ENCODE data around the gene GPM6B.

GPM6B gene

DNA sequence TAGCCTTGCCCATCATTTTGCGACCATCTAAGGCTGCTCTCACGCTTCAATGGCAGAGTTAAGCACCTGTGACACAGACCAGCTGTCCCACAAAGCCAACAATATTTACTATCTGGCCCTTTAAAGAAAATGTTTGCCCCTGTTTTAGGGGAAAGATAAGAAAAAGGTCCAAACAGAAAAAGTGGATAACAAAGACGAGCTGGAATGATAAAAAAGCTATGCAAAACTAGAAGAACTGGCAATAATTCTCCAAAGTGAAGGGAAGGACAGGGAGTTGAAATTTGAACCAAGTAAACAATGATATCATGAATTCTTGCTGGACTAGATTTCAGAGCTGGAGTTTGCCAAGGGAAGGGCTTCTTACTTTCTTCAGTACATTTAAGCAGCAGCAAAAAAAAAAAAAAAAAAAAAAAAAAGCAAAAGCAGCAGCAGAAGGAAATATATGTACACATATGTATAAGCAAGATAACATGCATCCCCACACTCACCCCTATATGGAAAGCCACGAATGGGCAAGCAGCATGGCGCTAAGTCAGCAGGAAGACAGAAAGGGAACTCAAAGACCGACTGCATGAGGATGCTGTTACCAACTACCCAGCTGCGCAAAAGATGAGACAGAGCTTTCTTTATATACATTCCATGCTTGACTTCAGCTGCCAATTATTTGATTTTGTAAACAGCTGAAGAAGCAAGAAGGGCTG, 94.9 kb downstream of the GPM6B start:
- DNase-seq, result no peak

DNA sequence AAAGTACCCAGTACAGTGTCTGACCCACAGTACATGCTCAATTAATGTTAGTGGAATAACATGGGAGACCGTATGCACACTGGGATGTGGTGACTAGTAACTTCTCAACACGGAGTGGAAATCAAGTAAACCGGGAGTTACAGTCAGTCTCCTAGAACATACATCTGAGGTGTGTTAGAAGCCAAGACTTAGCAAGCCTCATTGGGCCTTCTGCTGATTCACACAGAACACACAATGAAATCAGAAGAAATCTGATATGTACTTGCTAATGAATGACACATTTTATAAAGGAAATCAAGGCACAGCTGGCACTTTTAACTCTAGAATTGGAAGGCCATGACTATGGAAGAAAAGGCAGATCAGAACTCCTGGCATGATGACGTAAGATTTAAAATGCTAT, 95.5 kb downstream of the GPM6B start:
- no peak for DNase-seq

All from activated CD8-positive, alpha-beta memory T cell treated with anti-CD3 and anti-CD28 coated beads, Interleukin-2, amount 50 U/mL, for 4 hours (primary cell).